Measurements from ENCODE around the gene TAS1R3. TPM values are rescaled to one million over a fixed set of nuclear protein-coding genes. Genes with fewer than 3 reads are reported as not detected.
A peak's percentile ranks its signal among the peaks of the same experiment; 100 is the strongest.

The TAS1R3 gene
- total RNA-seq, 2 experiments from 2014 or later, result 0.75 to 0.78 TPM

DNA sequence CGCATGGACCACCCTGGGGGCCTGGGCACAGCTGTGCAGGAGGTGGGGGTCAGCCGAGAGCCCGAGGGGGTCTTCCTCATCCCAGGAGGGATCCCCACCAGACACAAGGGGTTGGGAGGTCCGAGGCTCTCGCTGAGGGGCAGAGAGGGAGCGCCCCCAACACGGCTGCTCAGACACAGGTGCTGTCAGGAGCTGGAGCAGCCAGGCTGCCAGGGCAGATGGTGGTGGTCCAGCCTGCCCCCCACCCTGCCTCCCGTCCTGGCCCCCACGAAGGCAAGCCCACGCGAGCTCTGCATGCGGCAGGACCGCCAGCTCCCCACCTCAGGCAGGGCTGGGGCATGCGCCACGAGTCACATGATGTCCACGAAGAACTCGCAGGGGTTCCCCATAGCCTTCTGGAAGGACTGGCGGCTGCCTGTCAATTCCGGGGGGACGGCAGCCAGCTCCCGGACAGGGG is 4.7 kb downstream of the TAS1R3 start:
- ChIA-PET CTCF (no interaction called here), POLR2A (interaction anchor here (2.0 kb wide), 1 partner anchor 10 kb away, joined by 5 read pairs; no protein-coding TSS in a partner anchor)

DNA sequence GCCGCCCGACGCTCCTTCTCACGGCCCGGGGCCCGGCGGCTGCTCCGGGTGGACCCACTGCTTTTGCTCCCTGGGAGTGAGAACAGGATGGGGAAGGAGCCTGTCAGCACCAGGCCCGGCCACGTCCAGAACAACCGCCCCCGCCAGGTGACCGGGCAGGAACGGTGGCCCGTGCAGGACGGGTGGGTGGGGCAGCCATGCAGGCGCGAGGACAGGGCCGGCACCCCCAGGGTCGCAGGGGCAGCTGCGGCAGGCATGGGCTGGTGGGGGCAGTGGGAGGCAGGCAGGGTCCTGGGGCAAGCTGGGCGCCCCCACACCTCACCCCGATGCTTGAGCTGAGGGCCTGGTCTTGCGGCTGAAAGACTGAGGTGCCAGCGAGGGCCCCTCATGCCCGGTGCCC is 5.4 kb downstream of the TAS1R3 start:
- Mint-ChIP-seq H3K4me3 (no peak overlapping the region), H3K27ac (no peak overlapping the region), H3K36me3 (ENCODE audit: low read depth) (peaks cover 17% of the 10 kb centered on the region), H3K4me1 (no peaks in the 10 kb centered on the region), H3K27me3 (no peaks in the 10 kb centered on the region), H3K9me3 (peaks cover 9% of the 10 kb centered on the region)
- POLR2A ChIA-PET, result no interaction called here
- DNase-seq, result no peak
- CTCF ChIA-PET, result no interaction called here

More for the DNA sequence above, 4.7 kb downstream of the TAS1R3 start:
- Mint-ChIP-seq H3K4me3 (no peak overlapping the region), H3K9me3 (peaks cover 3% of the 10 kb centered on the region), H3K27me3 (no peaks in the 10 kb centered on the region), H3K36me3 (ENCODE audit: low read depth) (peaks cover 11% of the 10 kb centered on the region), H3K27ac (no peak overlapping the region), H3K4me1 (no peaks in the 10 kb centered on the region)
- no peak for DNase-seq

GRCh38 chr1:1336931-1337792 is 6.1 kb downstream of the TAS1R3 start:
- Mint-ChIP-seq H3K4me3 (no peak overlapping the region), H3K36me3 (ENCODE audit: low read depth) (peaks cover 17% of the 10 kb centered on the region), H3K4me1 (no peaks in the 10 kb centered on the region), H3K9me3 (peaks cover 9% of the 10 kb centered on the region), H3K27ac (no peak overlapping the region), H3K27me3 (no peaks in the 10 kb centered on the region)
- POLR2A ChIA-PET, result no interaction called here
- CTCF ChIA-PET, result no interaction called here
- no peak for DNase-seq

- H3K4me3 Mint-ChIP-seq, result no peak overlapping the region
- no peak overlapping the region for H3K27ac Mint-ChIP-seq
- peaks cover 18% of the 10 kb centered on the region for H3K36me3 Mint-ChIP-seq (ENCODE audit: low read depth)
- ChIA-PET CTCF (no interaction called here), POLR2A (no interaction called here)
- peaks cover 9% of the 10 kb centered on the region for H3K9me3 Mint-ChIP-seq
- H3K4me1 Mint-ChIP-seq, result no peaks in the 10 kb centered on the region
- no peak for DNase-seq
- no peaks in the 10 kb centered on the region for H3K27me3 Mint-ChIP-seq
These were observed 6.7 kb downstream of the TAS1R3 start for GRCh38 chr1:1337793-1338147.

GRCh38 chr1:1338278-1338677 is 7.2 kb downstream of the TAS1R3 start:
- CTCF ChIA-PET, result no interaction called here
- Mint-ChIP-seq H3K4me3 (no peak overlapping the region), H3K27ac (no peak overlapping the region), H3K9me3 (peaks cover 9% of the 10 kb centered on the region), H3K36me3 (ENCODE audit: low read depth) (peaks cover 20% of the 10 kb centered on the region), H3K27me3 (no peaks in the 10 kb centered on the region), H3K4me1 (no peaks in the 10 kb centered on the region)
- no peak for DNase-seq
- POLR2A ChIA-PET, result no interaction called here

GRCh38 chr1:1340185-1340584 is 9.1 kb downstream of the TAS1R3 start:
- no peak overlapping the region for H3K4me3 Mint-ChIP-seq
- ChIA-PET CTCF (no interaction called here), POLR2A (no interaction called here)
- H3K4me1 Mint-ChIP-seq, result peaks cover 5% of the 10 kb centered on the region
- H3K27me3 Mint-ChIP-seq, result no peaks in the 10 kb centered on the region
- DNase-seq, result no peak
- no peak overlapping the region for H3K27ac Mint-ChIP-seq
- H3K9me3 Mint-ChIP-seq, result peaks cover 9% of the 10 kb centered on the region
- H3K36me3 Mint-ChIP-seq (ENCODE audit: low read depth), result peaks cover 20% of the 10 kb centered on the region

DNA sequence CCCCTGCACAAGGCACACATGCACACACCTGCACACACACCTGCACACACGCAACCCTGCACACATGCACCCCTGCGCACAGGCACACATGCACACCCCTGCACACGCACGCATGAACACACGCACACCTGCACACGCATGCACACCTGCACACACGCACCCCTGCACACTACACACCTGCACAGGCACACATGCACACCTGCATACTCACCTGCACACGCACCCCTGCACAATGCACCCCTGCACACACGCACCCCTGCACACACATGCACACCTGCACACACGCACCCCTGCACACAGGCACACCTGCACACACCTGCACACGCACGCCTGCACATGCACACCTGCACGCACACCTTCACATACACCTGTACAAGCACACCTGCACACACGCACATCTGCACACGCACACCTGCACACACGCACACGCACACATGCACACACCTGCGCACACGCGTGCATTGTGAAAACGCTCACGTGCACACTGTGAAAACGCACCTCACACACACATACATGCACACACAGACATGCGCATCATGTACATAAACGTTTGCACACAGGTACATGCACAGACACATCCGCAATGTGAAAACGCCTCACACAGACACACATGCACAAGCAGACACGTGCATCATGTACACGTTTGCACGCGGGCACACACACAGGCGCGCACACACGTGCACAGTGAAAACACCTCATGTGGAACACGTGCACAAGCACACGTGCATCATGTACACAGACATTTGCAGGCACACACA is 9.9 kb downstream of the TAS1R3 start:
- Mint-ChIP-seq H3K4me1 (peaks cover 5% of the 10 kb centered on the region), H3K9me3 (peaks cover 9% of the 10 kb centered on the region), H3K27me3 (no peaks in the 10 kb centered on the region), H3K4me3 (no peak overlapping the region), H3K27ac (no peak overlapping the region), H3K36me3 (ENCODE audit: low read depth) (peaks cover 20% of the 10 kb centered on the region)
- no peak for DNase-seq
- ChIA-PET CTCF (no interaction called here), POLR2A (no interaction called here)

- Mint-ChIP-seq H3K4me1 (peaks cover 10% of the 10 kb centered on the region), H3K36me3 (ENCODE audit: low read depth) (peaks cover 20% of the 10 kb centered on the region), H3K27me3 (no peaks in the 10 kb centered on the region), H3K4me3 (no peak overlapping the region), H3K27ac (no peak overlapping the region), H3K9me3 (peaks cover 9% of the 10 kb centered on the region)
- DNase-seq, result no peak
- ChIA-PET POLR2A (no interaction called here), CTCF (no interaction called here)
These were observed 10.5 kb downstream of the TAS1R3 start for GRCh38 chr1:1341549-1342021.

GRCh38 chr1:1342061-1342562 is 11.0 kb downstream of the TAS1R3 start:
- H3K27ac Mint-ChIP-seq, result no peak overlapping the region
- no peak for DNase-seq
- POLR2A ChIA-PET, result no interaction called here
- no peak overlapping the region for H3K4me3 Mint-ChIP-seq
- H3K4me1 Mint-ChIP-seq, result peaks cover 15% of the 10 kb centered on the region
- peaks cover 9% of the 10 kb centered on the region for H3K9me3 Mint-ChIP-seq
- no peaks in the 10 kb centered on the region for H3K27me3 Mint-ChIP-seq
- H3K36me3 Mint-ChIP-seq (ENCODE audit: low read depth), result peaks cover 20% of the 10 kb centered on the region
- CTCF ChIA-PET, result no interaction called here

- CTCF ChIA-PET, result no interaction called here
These were observed 11.6 kb downstream of the TAS1R3 start for GRCh38 chr1:1342584-1343115.

GRCh38 chr1:1343811-1344421 is 12.8 kb downstream of the TAS1R3 start:
- Mint-ChIP-seq H3K4me3 (no peak overlapping the region), H3K27me3 (no peaks in the 10 kb centered on the region), H3K9me3 (peaks cover 9% of the 10 kb centered on the region), H3K36me3 (ENCODE audit: low read depth) (peaks cover 16% of the 10 kb centered on the region), H3K4me1 (peaks cover 27% of the 10 kb centered on the region), H3K27ac (no peak overlapping the region)
- POLR2A ChIA-PET, result interaction anchor here (0.8 kb wide), 1 partner anchor 19 kb away, joined by 3 read pairs; no protein-coding TSS in a partner anchor
- no peak for DNase-seq
- CTCF ChIA-PET, result no interaction called here

More at GRCh38 chr1:1342584-1343115, 11.6 kb downstream of the TAS1R3 start:
- Mint-ChIP-seq H3K4me1 (peaks cover 21% of the 10 kb centered on the region), H3K4me3 (no peak overlapping the region), H3K36me3 (ENCODE audit: low read depth) (peaks cover 20% of the 10 kb centered on the region), H3K9me3 (peaks cover 9% of the 10 kb centered on the region), H3K27ac (no peak overlapping the region), H3K27me3 (no peaks in the 10 kb centered on the region)
- POLR2A ChIA-PET, result interaction anchor here (0.8 kb wide), 1 partner anchor 17 kb away, joined by 3 read pairs; no protein-coding TSS in a partner anchor
- DNase-seq, result no peak

- Mint-ChIP-seq H3K9me3 (peaks cover 9% of the 10 kb centered on the region), H3K4me1 (peaks cover 27% of the 10 kb centered on the region), H3K27ac (no peak overlapping the region), H3K4me3 (no peak overlapping the region), H3K27me3 (no peaks in the 10 kb centered on the region), H3K36me3 (ENCODE audit: low read depth) (peaks cover 14% of the 10 kb centered on the region)
- peak; percentile 56 for DNase-seq
- ChIA-PET CTCF (no interaction called here), POLR2A (no interaction called here)
These were observed 13.7 kb downstream of the TAS1R3 start for GRCh38 chr1:1344655-1345361.

Data from activated CD4-positive, alpha-beta memory T cell treated with anti-CD3 and anti-CD28 coated beads, Interleukin-2, amount 10 ng/mL, durations not matched to agents 7 days and 5 days (primary cell).